Effector memory CD4-positive, alpha-beta T cell (primary cell): ENCODE measurements around the gene RAB27A.
A peak's percentile ranks its signal among the peaks of the same experiment; 100 is the strongest.

ENCODE experiments used
- DNase-seq, 3 donors: peaks; one replicate each; pipeline ENCODE4 v3.0.0-alpha.2; 2020
- H3K27ac ChIP-seq: 2 replicates; pipeline ENCODE4 v1.7.0; 2013; ENCODE audit warnings: mild to moderate bottlenecking, low read length, moderate library complexity; ENCODE audit not compliant: insufficient read depth, poor library complexity, severe bottlenecking
- H3K27me3 ChIP-seq: replicated peaks from 2 replicates; pipeline ENCODE4 v1.7.0; 2013; ENCODE audit warnings: mild to moderate bottlenecking, low read length; ENCODE audit not compliant: insufficient read depth, control insufficient read depth, poor library complexity, severe bottlenecking
- H3K36me3 ChIP-seq: 2 replicates; pipeline ENCODE4 v1.7.0; 2013; ENCODE audit warnings: mild to moderate bottlenecking, low read length, moderate library complexity; ENCODE audit not compliant: control insufficient read depth, insufficient read depth
- H3K4me1 ChIP-seq: 2 replicates; pipeline ENCODE4 v1.7.0; 2013; ENCODE audit warnings: low read length, mild to moderate bottlenecking; ENCODE audit not compliant: control insufficient read depth, insufficient read depth, poor library complexity, severe bottlenecking
- H3K4me3 ChIP-seq: 2 replicates; pipeline ENCODE4 v1.7.0; 2013; ENCODE audit warnings: low read length, low read depth, mild to moderate bottlenecking; ENCODE audit not compliant: insufficient read depth, poor library complexity, severe bottlenecking
- H3K9me3 ChIP-seq: 2 replicates; pipeline ENCODE4 v1.7.0; 2013; ENCODE audit warnings: mild to moderate bottlenecking, low read length, moderate library complexity; ENCODE audit not compliant: control insufficient read depth

Gene RAB27A

DNA sequence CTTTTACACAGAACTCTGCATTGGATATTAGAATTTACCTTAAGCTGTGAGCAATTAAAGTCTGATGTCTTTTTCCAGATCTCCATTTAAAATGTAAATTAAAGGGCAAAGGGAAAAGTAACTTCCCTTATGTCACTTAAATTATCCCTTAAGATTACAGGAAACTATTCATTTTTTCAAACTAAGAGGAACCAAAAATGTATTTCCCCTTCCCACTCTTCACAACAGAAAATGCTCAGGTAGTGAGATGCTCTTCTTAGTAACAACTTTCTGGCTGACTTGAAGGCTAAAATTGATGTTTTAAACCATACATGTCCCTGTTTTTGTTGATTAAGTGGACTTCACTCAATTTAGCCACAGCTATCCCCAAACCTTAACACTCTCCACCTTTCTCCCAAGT lies 110.5 kb downstream of the RAB27A start:
- H3K4me1 ChIP-seq = no peaks in the 10 kb centered on the region
- no peaks in the 10 kb centered on the region for H3K27me3 ChIP-seq
- no peaks in the 10 kb centered on the region for H3K9me3 ChIP-seq
- H3K27ac ChIP-seq = no peak overlapping the region
- DNase-seq = no peak
- H3K4me3 ChIP-seq = no peak overlapping the region
- peaks cover 44% of the 10 kb centered on the region for H3K36me3 ChIP-seq

DNA sequence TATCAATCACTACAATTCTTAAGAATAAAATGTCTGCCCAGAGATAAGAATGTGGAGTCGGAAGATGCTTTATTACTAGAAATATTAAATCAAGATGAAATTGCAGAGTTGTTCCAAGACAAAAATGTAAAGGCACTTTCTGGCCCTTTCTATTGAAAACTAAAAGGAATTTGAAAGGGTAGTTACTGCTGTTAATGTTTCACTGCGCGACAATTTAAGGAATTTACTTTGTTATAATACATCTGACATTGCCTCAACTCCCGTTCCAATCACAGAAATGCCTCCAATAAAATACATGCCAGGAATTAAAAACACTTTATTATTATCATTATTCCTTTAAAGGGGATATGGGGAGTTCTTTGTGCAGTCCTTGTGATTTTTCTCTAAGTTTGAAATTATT lies 119.3 kb downstream of the RAB27A start:
- DNase-seq = no peak

DNA sequence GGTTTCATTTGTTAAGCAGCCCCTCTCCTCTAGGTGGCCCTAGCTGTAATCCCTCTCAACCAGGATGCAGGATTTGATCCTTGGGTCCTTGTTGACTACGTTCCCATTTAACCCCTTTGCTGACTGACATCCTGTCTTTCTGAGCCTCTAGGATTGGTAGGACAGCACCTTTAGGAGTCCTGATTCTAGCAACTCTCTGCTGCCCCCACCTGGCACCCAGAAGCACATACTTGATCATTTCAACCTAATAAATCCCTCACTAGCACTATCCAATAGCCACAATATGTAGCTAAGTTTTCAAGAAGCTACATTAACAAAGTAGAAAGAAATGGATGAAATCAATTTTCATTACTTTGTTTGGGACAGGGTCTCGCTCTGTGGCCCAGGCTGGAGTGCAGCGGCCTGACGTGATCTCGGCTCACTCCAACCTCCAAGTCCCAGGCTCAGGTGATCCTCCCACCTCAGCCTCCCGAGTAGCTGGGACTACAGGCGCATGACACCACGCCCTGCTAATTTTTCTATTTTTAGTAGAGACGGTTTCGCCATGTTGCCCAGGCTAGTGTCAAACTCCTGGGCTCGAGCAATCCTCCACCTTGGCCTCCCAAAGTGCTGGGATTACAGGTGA lies 121.2 kb downstream of the RAB27A start:
- DNase-seq = peak in 2 of 3 donors; percentile 2 to 15
- Histone ChIP-seq H3K4me3 (no peak overlapping the region), H3K27ac (no peak overlapping the region), H3K4me1 (no peaks in the 10 kb centered on the region), H3K9me3 (no peaks in the 10 kb centered on the region), H3K36me3 (no peaks in the 10 kb centered on the region), H3K27me3 (no peaks in the 10 kb centered on the region)

More for the DNA sequence above, 119.3 kb downstream of the RAB27A start:
- no peak overlapping the region for H3K4me3 ChIP-seq
- H3K4me1 ChIP-seq = no peaks in the 10 kb centered on the region
- H3K27ac ChIP-seq = no peak overlapping the region
- H3K9me3 ChIP-seq = no peaks in the 10 kb centered on the region
- no peaks in the 10 kb centered on the region for H3K36me3 ChIP-seq
- H3K27me3 ChIP-seq = no peaks in the 10 kb centered on the region

DNA sequence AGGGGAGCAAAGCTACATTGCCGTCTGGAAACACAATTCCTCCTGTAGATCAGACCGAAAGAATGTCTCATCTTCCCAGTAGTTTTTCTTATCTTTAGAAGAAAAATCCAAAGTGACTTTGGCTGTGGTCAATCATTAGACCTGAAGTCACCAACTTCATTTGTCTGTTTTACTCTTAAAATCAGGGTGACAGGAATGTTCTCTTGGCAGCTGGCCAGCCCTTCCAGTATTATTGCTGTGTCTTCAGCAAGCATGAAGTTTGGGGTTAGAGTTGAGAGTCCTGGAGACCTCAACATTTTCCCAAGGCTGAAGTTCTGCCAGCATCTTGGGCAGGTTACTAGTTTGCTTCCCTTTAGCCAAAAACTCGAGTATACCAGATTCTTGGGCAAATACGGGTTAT lies 125.3 kb downstream of the RAB27A start:
- no peaks in the 10 kb centered on the region for H3K36me3 ChIP-seq
- no peak for DNase-seq

More for the DNA sequence above, 125.3 kb downstream of the RAB27A start:
- Histone ChIP-seq H3K4me1 (no peaks in the 10 kb centered on the region), H3K4me3 (no peak overlapping the region), H3K27ac (no peak overlapping the region), H3K9me3 (no peaks in the 10 kb centered on the region), H3K27me3 (no peaks in the 10 kb centered on the region)
